Fibroblast of skin of left quadriceps (primary cell): ENCODE data around the gene FLRT1.

ENCODE experiments used
- DNase-seq, 2 experiments: peaks; one replicate each; pipeline ENCODE4 v3.0.0-alpha.2; 2013; ENCODE audit warnings: low read depth in 2 of 2

Gene FLRT1

GRCh38 chr11:64006398-64006797 lies 29.3 kb upstream of the FLRT1 start:
- no peak for DNase-seq

- no peak for DNase-seq
Observed at GRCh38 chr11:64007160-64007628, 28.5 kb upstream of the FLRT1 start.

GRCh38 chr11:64007629-64008282 lies 28.0 kb upstream of the FLRT1 start:
- DNase-seq: no peak

- DNase-seq: no peak
Observed at GRCh38 chr11:64008283-64008913, 27.3 kb upstream of the FLRT1 start.

DNA sequence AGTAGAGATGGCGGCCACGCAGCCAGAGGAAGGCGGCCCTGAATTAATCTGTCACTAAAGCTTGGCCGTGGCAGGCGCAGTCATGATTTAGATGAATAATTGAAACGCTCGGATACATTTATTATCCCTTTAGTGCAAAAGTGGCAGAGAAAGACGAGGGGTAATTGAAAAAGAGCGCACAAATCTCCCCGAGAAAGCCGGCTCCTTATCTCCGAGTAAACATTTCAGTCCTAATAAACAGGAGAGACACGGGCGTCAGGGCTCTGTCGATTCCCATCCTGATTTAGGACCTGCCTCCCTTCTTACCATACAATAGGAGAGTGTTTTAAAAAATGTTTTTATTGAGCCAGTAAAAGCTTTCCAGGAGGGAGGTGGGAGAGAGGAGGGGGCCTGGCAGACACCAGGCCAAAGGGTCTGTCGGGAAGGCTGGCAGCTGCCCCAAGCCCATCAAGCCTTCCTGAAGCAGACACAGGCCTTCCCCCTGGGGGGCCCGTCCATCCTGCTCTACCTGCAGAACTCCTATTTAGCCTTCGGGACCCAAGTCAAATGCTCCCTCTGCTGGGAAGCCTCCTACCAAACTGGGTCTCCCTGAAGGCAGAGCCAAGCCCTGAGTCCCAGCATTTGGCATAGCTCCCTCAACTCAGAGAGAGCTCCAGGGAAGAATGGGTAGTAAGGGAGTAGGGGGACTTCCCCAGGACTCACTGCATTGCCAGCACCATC lies 26.7 kb upstream of the FLRT1 start:
- DNase-seq: no peak

DNA sequence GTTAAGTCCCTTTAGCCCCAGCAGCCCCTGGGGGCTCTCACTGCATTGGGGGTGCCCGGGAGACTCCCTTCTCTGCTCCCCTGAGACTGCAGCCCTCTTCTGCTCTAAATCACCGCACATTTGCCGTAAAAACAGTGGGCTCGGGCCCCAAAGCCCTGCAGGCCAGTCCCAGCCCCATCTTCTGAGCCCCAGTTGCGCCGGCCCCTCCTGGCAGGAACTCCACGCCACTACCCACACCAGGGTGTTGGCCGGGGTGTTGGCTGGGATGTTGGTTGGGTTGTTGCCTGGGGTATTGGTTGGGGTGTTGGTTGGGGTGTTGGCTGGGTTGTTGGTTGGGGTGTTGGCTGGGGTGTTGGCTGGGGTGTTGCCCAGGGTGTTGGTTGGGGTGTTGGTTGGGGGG lies 26.0 kb upstream of the FLRT1 start:
- DNase-seq: no peak

GRCh38 chr11:64010783-64011182 lies 24.9 kb upstream of the FLRT1 start:
- DNase-seq: no peak

DNA sequence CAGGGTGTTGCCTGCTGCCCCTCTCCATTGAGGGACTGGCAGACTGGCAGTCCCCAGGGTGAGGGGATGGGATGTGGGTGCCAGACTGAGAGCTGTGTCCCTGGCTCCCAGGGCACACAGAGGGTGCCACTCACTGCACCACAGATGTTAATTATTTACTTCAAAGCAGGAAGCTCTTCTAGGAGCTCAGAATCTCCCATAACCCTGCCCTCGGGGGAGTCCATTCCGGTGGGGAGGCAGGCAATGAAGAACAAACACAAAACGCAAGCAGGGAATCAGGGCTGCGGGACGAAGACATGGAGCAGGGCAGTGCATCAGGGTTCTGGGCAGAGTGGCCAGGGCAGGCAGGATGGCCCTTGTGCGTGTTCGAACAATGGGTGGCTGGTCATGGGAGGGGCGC lies 24.4 kb upstream of the FLRT1 start:
- no peak for DNase-seq

GRCh38 chr11:64013141-64013896 lies 22.4 kb upstream of the FLRT1 start:
- no peak for DNase-seq

- DNase-seq: no peak
Observed at GRCh38 chr11:64014356-64014755, 21.4 kb upstream of the FLRT1 start.

DNA sequence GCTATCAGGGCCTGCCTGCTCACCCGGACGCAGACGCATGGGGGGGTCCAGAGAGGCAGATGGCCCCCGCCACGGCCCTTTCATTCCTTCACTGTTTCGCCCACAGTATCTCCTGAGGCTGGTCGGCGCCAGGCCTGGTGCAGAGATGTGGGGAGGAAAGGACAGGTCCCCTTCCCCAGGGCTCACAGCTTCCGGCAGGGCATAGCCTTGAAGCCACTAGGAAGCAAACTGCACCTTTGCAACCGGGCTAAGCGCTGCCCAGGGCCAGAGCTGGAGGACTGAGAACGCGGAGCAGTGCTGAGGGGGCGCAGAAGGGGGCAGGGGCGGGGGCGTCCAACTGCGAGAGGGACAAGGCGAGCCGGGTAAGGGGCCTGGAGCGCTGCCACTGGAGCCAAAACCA lies 20.2 kb upstream of the FLRT1 start:
- no peak for DNase-seq

DNA sequence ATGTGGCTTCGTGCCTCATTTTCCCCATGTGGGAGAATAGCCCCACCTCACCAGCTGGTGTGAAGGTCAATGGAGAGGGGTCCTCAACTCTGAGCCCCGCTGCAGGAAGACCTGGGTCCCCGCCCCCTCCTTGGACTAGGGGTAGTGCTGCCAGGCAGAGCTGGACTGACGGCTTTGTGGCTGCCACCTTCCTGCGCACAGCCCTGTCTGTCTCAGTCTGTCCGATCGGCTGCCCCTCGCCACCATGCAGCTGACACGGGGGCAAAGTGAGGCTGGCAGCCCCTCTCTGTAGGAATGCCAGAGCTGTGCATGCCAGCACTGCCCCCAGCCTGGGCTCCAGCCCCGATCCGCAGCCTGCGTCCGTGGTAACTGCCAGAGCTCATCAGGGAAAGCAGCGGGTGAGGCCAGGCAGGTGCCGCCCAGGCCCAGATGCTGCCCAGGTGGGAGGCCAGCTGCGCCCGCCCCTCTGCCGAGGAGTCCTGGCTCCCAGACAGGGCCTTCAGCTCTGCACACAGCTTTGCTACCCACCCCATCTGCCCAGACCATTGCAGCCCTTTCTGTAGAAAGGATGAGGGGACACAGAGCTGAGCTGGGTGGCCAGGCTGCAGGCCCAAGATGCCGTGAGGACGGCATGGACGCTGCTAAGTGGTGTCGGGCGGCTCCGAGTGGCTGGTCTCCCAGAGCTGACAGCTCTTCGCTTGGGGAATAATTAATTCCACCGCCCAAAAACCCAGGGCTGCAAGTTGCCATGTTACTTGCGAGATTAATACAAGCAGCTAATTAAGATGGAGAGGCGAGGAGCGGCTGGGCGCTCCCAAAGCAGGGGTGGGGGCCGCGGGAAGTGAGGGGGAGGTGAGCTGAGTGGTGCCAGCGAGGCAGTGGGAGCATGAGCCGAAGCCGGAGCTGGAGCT lies 19.5 kb upstream of the FLRT1 start:
- no peak for DNase-seq

GRCh38 chr11:64017945-64018224 lies 17.8 kb upstream of the FLRT1 start:
- DNase-seq: no peak

GRCh38 chr11:64018310-64018709 lies 17.4 kb upstream of the FLRT1 start:
- DNase-seq: no peak

DNA sequence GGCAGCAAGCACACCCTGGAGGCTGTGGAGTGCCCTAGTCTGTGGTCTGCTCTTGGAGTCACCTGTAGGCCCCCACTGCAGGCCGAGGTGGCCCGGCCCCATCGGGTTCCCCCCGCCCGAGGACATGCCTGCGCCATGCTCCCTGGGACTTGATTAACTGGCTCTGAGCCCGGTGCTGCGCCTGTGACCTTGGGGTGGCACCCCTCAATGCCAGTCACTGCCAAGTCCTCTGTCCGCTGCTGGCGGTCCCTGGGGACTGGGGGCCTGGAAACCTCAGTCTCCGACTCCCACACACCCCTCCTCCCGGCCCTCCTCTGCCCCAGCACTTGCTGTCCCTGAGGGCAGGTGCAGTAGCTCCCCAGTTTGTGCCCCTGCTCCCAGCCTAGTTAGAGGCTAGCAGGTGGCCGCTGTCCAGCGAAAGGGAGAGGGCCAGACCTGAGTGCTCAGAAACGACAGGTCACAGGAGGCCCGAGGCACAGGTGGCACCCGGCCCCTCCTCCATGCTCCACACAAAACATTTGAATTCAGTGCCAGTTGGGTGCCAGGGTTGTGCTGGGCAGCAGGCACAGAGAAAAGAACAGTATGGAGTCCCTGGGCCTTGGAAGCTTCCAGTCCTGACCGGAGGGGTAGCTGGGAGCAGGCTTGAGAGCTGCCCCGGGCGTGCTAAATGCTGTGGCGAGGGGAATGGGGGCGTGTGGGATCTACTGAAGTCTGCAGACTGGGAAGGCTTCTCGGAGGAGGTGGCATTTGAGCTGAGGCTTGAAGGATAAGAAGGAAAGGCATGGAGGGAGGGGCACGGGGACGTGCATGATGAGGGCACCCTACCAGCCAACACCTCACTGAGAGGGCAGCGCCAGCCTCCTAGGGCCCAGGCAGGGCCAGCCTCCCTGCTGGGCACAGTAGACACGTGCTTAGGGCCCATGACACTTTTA lies 16.4 kb upstream of the FLRT1 start:
- DNase-seq: no peak

- DNase-seq: no peak
Observed at GRCh38 chr11:64020976-64021756, 14.6 kb upstream of the FLRT1 start.

DNA sequence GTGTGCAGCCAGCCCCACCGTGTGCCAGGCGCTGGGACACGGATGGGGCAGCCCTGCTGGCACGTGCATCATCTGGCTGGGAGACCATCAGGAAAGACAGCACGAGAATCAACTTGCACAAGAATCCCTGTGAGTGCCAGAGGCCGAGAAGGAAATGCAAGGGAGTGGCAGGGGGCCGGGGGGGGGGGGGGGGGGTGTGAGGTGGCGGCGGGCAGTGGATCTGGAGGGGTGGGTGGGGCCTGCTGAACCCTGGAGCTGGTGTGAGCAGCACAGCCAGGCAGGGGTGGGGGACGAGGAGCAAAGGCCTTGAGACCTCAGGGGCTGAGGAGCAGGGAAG lies 14.0 kb upstream of the FLRT1 start:
- DNase-seq: no peak

- DNase-seq: no peak
Observed at GRCh38 chr11:64022125-64022784, 13.5 kb upstream of the FLRT1 start.
